K562 (cell line): Measurements from ENCODE around the gene HOXB4. TPM values are rescaled to one million over a fixed set of nuclear protein-coding genes. Genes with fewer than 3 reads are reported as not detected.
A peak's percentile ranks its signal among the peaks of the same experiment; 100 is the strongest.

Experiments
- ATF4 ChIP-seq: fragments of 450-650 bp; formaldehyde crosslinking; IDR thresholded peaks from 2 replicates; pipeline ENCODE4 v1.4.0; 2022; ENCODE audit warnings: mild to moderate bottlenecking, moderate library complexity
- CTCFL ChIP-seq: IDR thresholded peaks from 2 replicates; pipeline ENCODE4 v1.6.1; 2011; ENCODE audit warnings: borderline replicate concordance, low read depth, mild to moderate bottlenecking, moderate library complexity, low read length; ENCODE audit not compliant: insufficient read depth, poor library complexity, severe bottlenecking
- EP400 ChIP-seq: fragments of 450-650 bp; IDR thresholded peaks from 2 replicates; pipeline ENCODE4 v1.6.1; 2017; ENCODE audit warnings: antibody characterized with exemption, mild to moderate bottlenecking, moderate library complexity
- ESRRA ChIP-seq: fragments of 450-650 bp; IDR thresholded peaks from 2 replicates; pipeline ENCODE4 v1.6.1; 2014; ENCODE audit warnings: low read depth, mild to moderate bottlenecking, moderate library complexity, borderline replicate concordance
- FOXJ2 ChIP-seq: fragments of 200-800 bp; sonication (Bioruptor generic); IDR thresholded peaks from 2 replicates; pipeline ENCODE4 v1.6.1; 2016; ENCODE audit warnings: missing genetic modification characterization, missing compliant biosample characterization
- FOXP4 ChIP-seq: sonication (generic); formaldehyde crosslinking; IDR thresholded peaks from 2 replicates; pipeline ENCODE4 v1.8.0; 2022; ENCODE audit warnings: mild to moderate bottlenecking, missing genetic modification reagents, borderline replicate concordance
- GATAD2A ChIP-seq: fragments of 450-650 bp; IDR thresholded peaks from 2 replicates; pipeline ENCODE4 v1.6.1; 2017
- GTF2B ChIP-seq: IDR thresholded peaks from 2 replicates; pipeline ENCODE4 v1.6.1; 2011; ENCODE audit not compliant: insufficient read length; ENCODE audit errors: extremely low read depth
- KLF13 ChIP-seq: fragments of 450-650 bp; IDR thresholded peaks from 2 replicates; pipeline ENCODE4 v1.6.1; 2016; ENCODE audit warnings: missing genetic modification characterization, low read depth, mild to moderate bottlenecking, missing compliant biosample characterization, moderate library complexity, borderline replicate concordance
- KLF16 ChIP-seq: IDR thresholded peaks from 2 replicates; pipeline ENCODE4 v1.6.1; 2016; ENCODE audit warnings: antibody characterized with exemption
- NBN ChIP-seq: fragments of 450-650 bp; IDR thresholded peaks from 2 replicates; pipeline ENCODE4 v1.6.1; 2016; ENCODE audit warnings: low read depth, mild to moderate bottlenecking
- NFIX ChIP-seq: fragments of 250-450 bp; sonication (Bioruptor Pico); IDR thresholded peaks from 2 replicates; pipeline ENCODE4 v1.4.0; 2020; ENCODE audit warnings: low read depth, mild to moderate bottlenecking, moderate library complexity
- NR2C1 ChIP-seq, 2 experiments: fragments of 450-650 bp; IDR thresholded peaks; 2 replicates each; pipeline ENCODE4 v1.6.1; 2017; ENCODE audit warnings: mild to moderate bottlenecking in 2 of 2, antibody characterized with exemption in 1 of 2, inconsistent platforms in 1 of 2, missing compliant biosample characterization in 1 of 2, missing genetic modification characterization in 1 of 2
- POLR2AphosphoS5 ChIP-seq: IDR thresholded peaks from 2 replicates; pipeline ENCODE4 v1.6.1; 2011; ENCODE audit warnings: mild to moderate bottlenecking, low read depth, low read length, moderate library complexity; ENCODE audit not compliant: control insufficient read depth, insufficient read depth
- RBM22 ChIP-seq: fragments of 200-400 bp; formaldehyde crosslinking; IDR thresholded peaks from 2 replicates; pipeline ENCODE4 v1.6.1; 2018; ENCODE audit warnings: low read length, low read depth; ENCODE audit not compliant: poor library complexity, severe bottlenecking
- SNRNP70 ChIP-seq: fragments of 200-400 bp; formaldehyde crosslinking; optimal IDR thresholded peaks from 2 replicates; pipeline ENCODE3; 2017; ENCODE audit warnings: low read depth, low read length
- STAG1 ChIP-seq: sonication (generic); formaldehyde crosslinking; IDR thresholded peaks from 2 replicates; pipeline ENCODE4 v1.5.0; 2020; ENCODE audit warnings: missing genetic modification reagents, borderline replicate concordance
- ZMIZ1 ChIP-seq, 2 experiments: fragments of 150-350 bp in 1 of 2; IDR thresholded peaks; 2 replicates each; pipeline ENCODE4 v1.6.1; 2012 to 2016; ENCODE audit warnings: low read depth in 2 of 2, low read length in 2 of 2, mild to moderate bottlenecking in 1 of 2, moderate library complexity in 1 of 2
- ZNF316 ChIP-seq: fragments of 450-650 bp; IDR thresholded peaks from 2 replicates; pipeline ENCODE4 v1.6.1; 2016
- polyA plus RNA-seq, 8 experiments: library from polyadenylated mRNA; depleted of rRNA in 4 of 8; stranded (reverse) in 5 of 8; unstranded in 3 of 8; fragments of >200 nt; fragmentation: Nextera tagmentation in 2 of 8; fragmentation: Illumina TruSeq in 1 of 8; extraction: Ambion mirVana in 2 of 8; extraction: Trizol in 1 of 8; gene quantifications; 2 replicates each; pipeline versions ENCODE4 v1.2.1 to v1.2.3, GENCODE V29; 2011 to 2014; ENCODE audit warnings: inconsistent platforms in 1 of 8, missing spikeins in 1 of 8
- total RNA-seq, 7 experiments: library from RNA; depleted of rRNA in 6 of 7; stranded (reverse); fragments of >200 nt in 6 of 7; fragmentation: Illumina TruSeq in 2 of 7; extraction: Trizol in 2 of 7; gene quantifications; 2 replicates each; pipeline versions ENCODE4 v1.2.1 to v1.2.3, GENCODE V29; 2011 to 2021; ENCODE audit warnings: low replicate concordance in 1 of 7

HOXB4 gene
- total and polyA plus RNA-seq, 9 of the 15 experiments (the other 6 are each of a cell fraction or from before 2014, with no cell fraction given), result 1.6 to 34.9 (median 14.9) TPM

- no peak for TF ChIP-seq FOXP4 (CRISPR knock-in tag)
- TF ChIP-seq ZNF316, result no peak
- no peak for TF ChIP-seq CTCFL
- TF ChIP-seq NBN, result 0 out of 2 replicates have a peak, but pooled peaks have one; percentile 57
- TF ChIP-seq NFIX (CRISPR knock-in tag), result no peak
- no peak for TF ChIP-seq POLR2AphosphoS5
- no peak for TF ChIP-seq RBM22
- no peak for TF ChIP-seq ZMIZ1 (IDR thresholded peaks at IDR 0.05; ENCODE audit: low read depth in 2 of 2, low read length in 2 of 2)
- no peak for TF ChIP-seq FOXJ2
- TF ChIP-seq STAG1 (CRISPR knock-in tag), result no peak
- TF ChIP-seq SNRNP70, result no peak
- no peak for TF ChIP-seq ESRRA
- no peak for TF ChIP-seq KLF13 (tag)
- TF ChIP-seq GATAD2A, result no peak
- TF ChIP-seq GTF2B, result no peak
- peak; percentile 47; the same call in 1 of the 2 replicates for TF ChIP-seq EP400
- no peak for TF ChIP-seq NR2C1 (IDR thresholded peaks at IDR 0.05)
- TF ChIP-seq NR2C1 (tag; IDR thresholded peaks at IDR 0.05), result no peak
- TF ChIP-seq ATF4, result peak; percentile 81
- TF ChIP-seq KLF16, result no peak
Measured at GRCh38 chr17:48623583-48623982, 45.4 kb upstream of the HOXB4 start (continued).
